ENCODE data around the gene CHST9.

GRCh38 chr18:26869640-26870039, 315.5 kb downstream of the CHST9 start:
- TF ChIP-seq, protein P1, sequence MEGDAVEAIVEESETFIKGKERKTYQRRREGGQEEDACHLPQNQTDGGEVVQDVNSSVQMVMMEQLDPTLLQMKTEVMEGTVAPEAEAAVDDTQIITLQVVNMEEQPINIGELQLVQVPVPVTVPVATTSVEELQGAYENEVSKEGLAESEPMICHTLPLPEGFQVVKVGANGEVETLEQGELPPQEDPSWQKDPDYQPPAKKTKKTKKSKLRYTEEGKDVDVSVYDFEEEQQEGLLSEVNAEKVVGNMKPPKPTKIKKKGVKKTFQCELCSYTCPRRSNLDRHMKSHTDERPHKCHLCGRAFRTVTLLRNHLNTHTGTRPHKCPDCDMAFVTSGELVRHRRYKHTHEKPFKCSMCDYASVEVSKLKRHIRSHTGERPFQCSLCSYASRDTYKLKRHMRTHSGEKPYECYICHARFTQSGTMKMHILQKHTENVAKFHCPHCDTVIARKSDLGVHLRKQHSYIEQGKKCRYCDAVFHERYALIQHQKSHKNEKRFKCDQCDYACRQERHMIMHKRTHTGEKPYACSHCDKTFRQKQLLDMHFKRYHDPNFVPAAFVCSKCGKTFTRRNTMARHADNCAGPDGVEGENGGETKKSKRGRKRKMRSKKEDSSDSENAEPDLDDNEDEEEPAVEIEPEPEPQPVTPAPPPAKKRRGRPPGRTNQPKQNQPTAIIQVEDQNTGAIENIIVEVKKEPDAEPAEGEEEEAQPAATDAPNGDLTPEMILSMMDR (optimal IDR thresholded peaks at IDR 0.05 in 1 of 3, IDR thresholded peaks at IDR 0.05 in 1 of 3, conservative IDR thresholded peaks at IDR 0.05 in 1 of 3; ENCODE audit: extremely low read depth in 1 of 3, insufficient read depth in 2 of 3, low read length in 3 of 3): no peak
- no peak for TF ChIP-seq EZH2 (IDR thresholded peaks at IDR 0.05; ENCODE audit: low read length)

Data from keratinocyte (primary cell).